Endothelial cell (in vitro differentiated cells): ENCODE data around the gene LYL1. TPM values are rescaled to one million over a fixed set of nuclear protein-coding genes. Genes with fewer than 3 reads are reported as not detected.

ENCODE experiments used
- DNase-seq: peaks from one replicate; pipeline ENCODE4 v3.0.0; 2021; ENCODE audit warnings: low spot score
- H3K27ac Mint-ChIP-seq: one replicate; pipeline ENCODE4 v1.8.0; 2021; ENCODE audit warnings: mixed read lengths, inconsistent platforms; ENCODE audit not compliant: unreplicated experiment
- H3K27me3 Mint-ChIP-seq: one replicate; pipeline ENCODE4 v1.8.0; 2021; ENCODE audit warnings: mild to moderate bottlenecking, moderate library complexity, mixed read lengths, inconsistent platforms; ENCODE audit not compliant: unreplicated experiment
- H3K36me3 Mint-ChIP-seq: one replicate; pipeline ENCODE4 v1.8.0; 2021; ENCODE audit warnings: mild to moderate bottlenecking, low read depth, mixed read lengths, inconsistent platforms; ENCODE audit not compliant: unreplicated experiment
- H3K4me1 Mint-ChIP-seq: one replicate; pipeline ENCODE4 v1.8.0; 2021; ENCODE audit warnings: mild to moderate bottlenecking, mixed read lengths, inconsistent platforms; ENCODE audit not compliant: unreplicated experiment
- H3K4me3 Mint-ChIP-seq: one replicate; pipeline ENCODE4 v1.8.0; 2021; ENCODE audit warnings: mild to moderate bottlenecking, mixed read lengths, inconsistent platforms; ENCODE audit not compliant: unreplicated experiment
- H3K9me3 Mint-ChIP-seq: one replicate; pipeline ENCODE4 v1.8.0; 2021; ENCODE audit warnings: mixed read lengths, inconsistent platforms; ENCODE audit not compliant: unreplicated experiment
- total RNA-seq: library from RNA; stranded (reverse); fragmentation: NEBNext Ultra II Directional; extraction: Animal tissue kit (Norgen Biotek cat#: 25700); gene quantifications from one replicate; pipeline ENCODE4 v1.2.1, GENCODE V29; 2021; ENCODE audit not compliant: unreplicated experiment
- TF ChIP-seq, protein P1 (sequence below): fragments of 200-600 bp; sonication (generic); IDR thresholded peaks from one replicate; pipeline ENCODE4 v1.5.0; 2021; ENCODE audit warnings: antibody characterized with exemption; ENCODE audit not compliant: unreplicated experiment

Gene LYL1
- total RNA-seq, 1 donor from 2014 or later: 68.6 TPM

GRCh38 chr19:13069415-13070359, 33.0 kb downstream of the LYL1 start:
- TF ChIP-seq, protein P1, sequence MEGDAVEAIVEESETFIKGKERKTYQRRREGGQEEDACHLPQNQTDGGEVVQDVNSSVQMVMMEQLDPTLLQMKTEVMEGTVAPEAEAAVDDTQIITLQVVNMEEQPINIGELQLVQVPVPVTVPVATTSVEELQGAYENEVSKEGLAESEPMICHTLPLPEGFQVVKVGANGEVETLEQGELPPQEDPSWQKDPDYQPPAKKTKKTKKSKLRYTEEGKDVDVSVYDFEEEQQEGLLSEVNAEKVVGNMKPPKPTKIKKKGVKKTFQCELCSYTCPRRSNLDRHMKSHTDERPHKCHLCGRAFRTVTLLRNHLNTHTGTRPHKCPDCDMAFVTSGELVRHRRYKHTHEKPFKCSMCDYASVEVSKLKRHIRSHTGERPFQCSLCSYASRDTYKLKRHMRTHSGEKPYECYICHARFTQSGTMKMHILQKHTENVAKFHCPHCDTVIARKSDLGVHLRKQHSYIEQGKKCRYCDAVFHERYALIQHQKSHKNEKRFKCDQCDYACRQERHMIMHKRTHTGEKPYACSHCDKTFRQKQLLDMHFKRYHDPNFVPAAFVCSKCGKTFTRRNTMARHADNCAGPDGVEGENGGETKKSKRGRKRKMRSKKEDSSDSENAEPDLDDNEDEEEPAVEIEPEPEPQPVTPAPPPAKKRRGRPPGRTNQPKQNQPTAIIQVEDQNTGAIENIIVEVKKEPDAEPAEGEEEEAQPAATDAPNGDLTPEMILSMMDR: no peak
- peaks cover 10% of the 10 kb centered on the region for H3K27me3 Mint-ChIP-seq
- no peak for DNase-seq
- no peak overlapping the region for H3K27ac Mint-ChIP-seq
- no peaks in the 10 kb centered on the region for H3K9me3 Mint-ChIP-seq
- H3K4me3 Mint-ChIP-seq: no peak overlapping the region
- H3K4me1 Mint-ChIP-seq: peaks cover 45% of the 10 kb centered on the region
- H3K36me3 Mint-ChIP-seq: no peaks in the 10 kb centered on the region

DNA sequence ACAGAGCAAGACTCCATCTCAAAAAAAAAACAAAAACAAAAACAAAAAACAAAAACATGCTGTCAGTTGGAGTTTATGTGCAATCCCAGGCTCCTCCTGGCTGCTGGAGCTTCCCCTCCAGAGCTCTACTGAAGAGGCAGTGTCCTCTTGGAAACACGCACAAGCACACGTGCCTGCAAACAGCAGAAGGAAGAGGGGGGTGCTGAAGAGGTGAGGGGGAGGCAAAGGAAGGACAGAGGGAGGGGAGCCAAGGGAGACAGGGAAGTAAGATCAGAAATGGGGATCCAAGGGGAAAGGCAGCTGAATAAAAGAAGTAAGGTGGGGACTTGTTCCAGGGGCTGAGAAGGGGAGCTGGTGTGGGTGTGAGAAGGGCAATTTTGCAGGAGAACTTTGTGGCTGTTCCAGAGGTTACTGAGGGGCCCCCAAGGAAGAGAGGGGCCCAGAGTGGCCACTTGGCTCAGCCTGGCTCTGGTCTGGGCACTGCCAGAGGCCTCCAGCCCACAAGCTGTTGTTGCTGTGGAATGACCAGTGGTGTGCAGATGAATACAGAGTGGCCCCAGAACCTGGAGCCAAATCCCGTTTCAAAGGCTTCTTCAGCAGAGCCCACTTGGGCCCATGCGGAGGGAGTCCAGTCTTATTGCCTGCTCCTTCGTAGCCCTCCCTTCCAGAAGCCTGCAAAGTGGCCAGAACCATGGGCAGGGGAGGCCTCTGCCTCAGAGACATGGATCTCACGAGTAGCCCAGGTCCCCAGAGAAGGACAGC, 34.4 kb downstream of the LYL1 start:
- H3K9me3 Mint-ChIP-seq: no peaks in the 10 kb centered on the region
- H3K4me1 Mint-ChIP-seq: peaks cover 51% of the 10 kb centered on the region
- no peaks in the 10 kb centered on the region for H3K36me3 Mint-ChIP-seq
- no peak overlapping the region for H3K27ac Mint-ChIP-seq
- TF ChIP-seq, protein P1: no peak
- peaks cover 16% of the 10 kb centered on the region for H3K27me3 Mint-ChIP-seq
- DNase-seq: no peak
- H3K4me3 Mint-ChIP-seq: no peak overlapping the region

- no peak overlapping the region for H3K27ac Mint-ChIP-seq
- peak overlapping the region; percentile 37 for H3K4me3 Mint-ChIP-seq
- no peaks in the 10 kb centered on the region for H3K36me3 Mint-ChIP-seq
- no peaks in the 10 kb centered on the region for H3K9me3 Mint-ChIP-seq
- H3K4me1 Mint-ChIP-seq: peaks cover 61% of the 10 kb centered on the region
- DNase-seq: no peak
- TF ChIP-seq, protein P1: no peak
- H3K27me3 Mint-ChIP-seq: peaks cover 16% of the 10 kb centered on the region
Observed at GRCh38 chr19:13066933-13067807, 35.5 kb downstream of the LYL1 start.

DNA sequence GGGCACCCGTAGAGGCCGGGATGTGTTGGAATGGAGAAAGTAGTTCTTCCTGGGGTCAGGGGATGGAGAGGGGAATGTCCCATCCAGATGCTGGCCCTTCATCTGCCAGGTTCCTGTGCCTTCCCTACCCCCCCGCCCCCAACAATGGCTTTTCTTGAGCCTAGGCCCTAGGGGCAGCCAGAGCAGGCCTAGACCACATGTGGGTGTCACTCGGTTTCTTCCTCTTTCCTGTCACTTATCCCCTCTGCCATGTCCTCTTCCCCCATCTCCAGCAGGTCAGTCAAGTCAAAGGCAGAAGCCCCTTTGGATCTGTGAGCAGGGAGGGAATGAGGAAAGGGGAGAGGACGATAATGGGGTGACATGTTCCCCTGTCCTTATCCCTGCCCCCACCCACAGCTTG, 36.4 kb downstream of the LYL1 start:
- H3K27me3 Mint-ChIP-seq: peaks cover 16% of the 10 kb centered on the region

More for the DNA sequence above, 36.4 kb downstream of the LYL1 start:
- DNase-seq: no peak
- TF ChIP-seq, protein P1: no peak
- H3K4me3 Mint-ChIP-seq: no peak overlapping the region
- no peak overlapping the region for H3K27ac Mint-ChIP-seq
- no peaks in the 10 kb centered on the region for H3K9me3 Mint-ChIP-seq
- no peaks in the 10 kb centered on the region for H3K36me3 Mint-ChIP-seq
- peaks cover 64% of the 10 kb centered on the region for H3K4me1 Mint-ChIP-seq
